H1 (cell line): ENCODE data around the gene PPM1F.

Source experiments
- ATF2 ChIP-seq: IDR thresholded peaks from 2 replicates; pipeline ENCODE4 v1.6.1; 2012; ENCODE audit warnings: low read length, inconsistent platforms
- CBX5 ChIP-seq: fragments of 300-800, 300-1000 bp; sonication (generic); IDR thresholded peaks from 2 replicates; pipeline ENCODE4 v1.7.1; 2016; ENCODE audit warnings: antibody characterized with exemption, low read length, low read depth
- CREB1 ChIP-seq: IDR thresholded peaks from 2 replicates; pipeline ENCODE4 v1.6.1; 2012; ENCODE audit warnings: inconsistent platforms
- CTBP2 ChIP-seq: IDR thresholded peaks from 2 replicates; pipeline ENCODE4 v1.7.0; 2011; ENCODE audit warnings: borderline replicate concordance, mild to moderate bottlenecking, moderate library complexity, mixed read lengths, low read length; ENCODE audit not compliant: insufficient read depth, insufficient read length
- CTCF ChIP-seq, 3 experiments: IDR thresholded peaks; 1 replicate in 2 of 3; 2 replicates in 1 of 3; pipeline versions ENCODE4 v1.5.1 to v1.6.1; 2011; ENCODE audit warnings: low read length in 3 of 3, mild to moderate bottlenecking in 3 of 3, inconsistent platforms in 2 of 3, low read depth in 1 of 3, moderate library complexity in 1 of 3; ENCODE audit not compliant: insufficient read depth in 1 of 3; ENCODE audit errors: control extremely low read depth in 1 of 3
- FOSL1 ChIP-seq: IDR thresholded peaks from 2 replicates; pipeline ENCODE4 v1.6.1; 2011; ENCODE audit warnings: mild to moderate bottlenecking, low read depth, low read length, moderate library complexity; ENCODE audit not compliant: insufficient read depth
- PHF8 ChIP-seq: fragments of 200-600 bp; sonication (generic); conservative IDR thresholded peaks from 2 replicates; pipeline ENCODE4 v1.7.1; 2012; ENCODE audit warnings: low read depth, mild to moderate bottlenecking, inconsistent platforms, low read length, moderate library complexity
- POLR2A ChIP-seq, 2 experiments: IDR thresholded peaks; 1 replicate in 1 of 2; 2 replicates in 1 of 2; pipeline ENCODE4 v1.6.1; 2011; ENCODE audit warnings: low read depth in 2 of 2, low read length in 2 of 2, mild to moderate bottlenecking in 2 of 2; ENCODE audit errors: control extremely low read depth in 1 of 2
- RAD21 ChIP-seq, 2 experiments: IDR thresholded peaks in 1 of 2; conservative IDR thresholded peaks in 1 of 2; 2 replicates each; pipeline ENCODE4 v1.6.1; 2011; ENCODE audit warnings: low read depth in 2 of 2, low read length in 2 of 2, improper control_type of control experiment in 1 of 2, inconsistent platforms in 1 of 2, mild to moderate bottlenecking in 1 of 2, moderate library complexity in 1 of 2
- RFX5 ChIP-seq: IDR thresholded peaks from 2 replicates; pipeline ENCODE4 v1.6.1; 2011; ENCODE audit warnings: low read depth, low read length, improper control_type of control experiment, borderline replicate concordance
- RXRA ChIP-seq: IDR thresholded peaks from 2 replicates; pipeline ENCODE4 v1.6.1; 2011; ENCODE audit warnings: low read depth, mild to moderate bottlenecking, low read length, moderate library complexity; ENCODE audit not compliant: insufficient read depth
- TAF1 ChIP-seq: IDR thresholded peaks from 2 replicates; pipeline ENCODE4 v1.6.1; 2011; ENCODE audit warnings: mild to moderate bottlenecking, low read depth, low read length

DNA sequence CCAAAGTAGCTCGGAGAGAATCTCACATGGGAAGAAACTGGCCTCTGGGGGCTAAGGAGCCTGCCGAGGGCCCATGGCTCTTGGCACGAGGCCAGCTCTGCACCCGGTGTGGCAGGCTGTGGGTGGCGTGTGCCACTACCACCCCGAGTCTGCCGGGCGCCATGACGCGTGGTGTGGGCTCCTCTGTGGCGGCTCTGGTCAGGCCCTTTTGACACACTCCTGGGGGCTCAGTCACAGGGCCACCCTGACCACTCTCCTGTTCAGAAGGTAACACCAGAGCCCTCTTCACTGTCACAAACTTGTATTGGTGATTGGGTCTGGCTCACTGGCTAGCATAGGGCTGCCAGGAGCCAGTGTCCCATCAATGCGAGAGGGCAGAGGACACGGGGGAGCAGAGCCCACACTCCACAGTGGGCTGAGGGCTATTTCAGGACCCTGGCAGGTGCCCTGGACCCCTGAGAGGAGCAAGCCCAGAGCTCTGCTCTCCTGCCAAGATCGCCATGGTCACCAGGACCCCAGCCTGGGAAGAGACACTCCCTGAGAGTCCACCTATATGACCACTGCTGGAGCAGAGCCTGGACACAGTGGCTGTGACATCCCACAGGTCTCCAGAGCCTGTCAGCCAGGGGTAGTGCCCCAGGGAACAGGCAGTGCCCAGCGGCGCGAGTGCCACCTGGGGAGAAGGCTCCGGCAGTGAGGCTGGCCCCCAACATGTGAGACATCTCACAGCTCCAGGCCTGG lies 8.6 kb upstream of the PPM1F start:
- TF ChIP-seq POLR2A (IDR thresholded peaks at IDR 0.05; ENCODE audit: control extremely low read depth in 1 of 2, low read depth in 2 of 2, low read length in 2 of 2) = no peak
- TF ChIP-seq CTCF (IDR thresholded peaks at IDR 0.05; ENCODE audit: control extremely low read depth in 1 of 3, insufficient read depth in 1 of 3, low read depth in 1 of 3, low read length in 3 of 3) = no peak
- TF ChIP-seq RXRA = no peak
- no peak for TF ChIP-seq CBX5
- TF ChIP-seq RFX5 = no peak
- TF ChIP-seq ATF2 = no peak
- no peak for TF ChIP-seq CREB1
- TF ChIP-seq CTBP2 = no peak
- TF ChIP-seq FOSL1 = no peak
- TF ChIP-seq RAD21 (IDR thresholded peaks at IDR 0.05 in 1 of 2, conservative IDR thresholded peaks at IDR 0.05 in 1 of 2; ENCODE audit: low read depth in 2 of 2, low read length in 2 of 2) = no peak
- no peak for TF ChIP-seq TAF1
- no peak for TF ChIP-seq PHF8
